Activated CD4-positive, alpha-beta T cell treated with anti-CD3 and anti-CD28 coated beads, Interleukin-2, amount 10 ng/mL, durations not matched to agents 7 days and 5 days (primary cell): ENCODE data around the gene SCGB1D4. TPM values are rescaled to one million over a fixed set of nuclear protein-coding genes. Genes with fewer than 3 reads are reported as not detected.
"Not testable (repeated sequence)": the region's sequence is repeated elsewhere in the genome, so short reads cannot be mapped to it uniquely, and the experiment has no call there.

Source experiments
- CTCF ChIA-PET: fragments of 350-600 bp; sonication (Branson Sonifier 250); formaldehyde crosslinking; loops from one replicate; lab custom pipeline; 2021; ENCODE audit warnings: antibody characterized with exemption; lab: Charles Lee
- POLR2A ChIA-PET: fragments of 350-600 bp; sonication (Branson Sonifier 250); formaldehyde crosslinking; loops from one replicate; lab custom pipeline; 2021; ENCODE audit warnings: antibody characterized with exemption; lab: Charles Lee
- DNase-seq: peaks from one replicate; pipeline ENCODE4 v3.0.0-alpha.2; 2020
- H3K27ac Mint-ChIP-seq: one replicate; pipeline ENCODE4 v1.8.0; 2021; ENCODE audit warnings: mild to moderate bottlenecking, moderate library complexity, mixed read lengths
- H3K27me3 Mint-ChIP-seq: one replicate; pipeline ENCODE4 v1.8.0; 2021; ENCODE audit warnings: mixed read lengths
- H3K36me3 Mint-ChIP-seq: one replicate; pipeline ENCODE4 v1.8.0; 2021; ENCODE audit warnings: low read depth, mixed read lengths
- H3K4me1 Mint-ChIP-seq: one replicate; pipeline ENCODE4 v1.8.0; 2021; ENCODE audit warnings: mixed read lengths
- H3K4me3 Mint-ChIP-seq: one replicate; pipeline ENCODE4 v1.8.0; 2021; ENCODE audit warnings: mild to moderate bottlenecking, moderate library complexity, mixed read lengths
- H3K9me3 Mint-ChIP-seq: one replicate; pipeline ENCODE4 v1.8.0; 2021; ENCODE audit warnings: mixed read lengths
- total RNA-seq, 2 experiments: library from RNA; stranded (reverse); gene quantifications; one replicate each; pipeline ENCODE4 v1.2.3, GENCODE V29; 2021

The SCGB1D4 gene
- total RNA-seq, 2 experiments from 2014 or later, result not detected

DNA sequence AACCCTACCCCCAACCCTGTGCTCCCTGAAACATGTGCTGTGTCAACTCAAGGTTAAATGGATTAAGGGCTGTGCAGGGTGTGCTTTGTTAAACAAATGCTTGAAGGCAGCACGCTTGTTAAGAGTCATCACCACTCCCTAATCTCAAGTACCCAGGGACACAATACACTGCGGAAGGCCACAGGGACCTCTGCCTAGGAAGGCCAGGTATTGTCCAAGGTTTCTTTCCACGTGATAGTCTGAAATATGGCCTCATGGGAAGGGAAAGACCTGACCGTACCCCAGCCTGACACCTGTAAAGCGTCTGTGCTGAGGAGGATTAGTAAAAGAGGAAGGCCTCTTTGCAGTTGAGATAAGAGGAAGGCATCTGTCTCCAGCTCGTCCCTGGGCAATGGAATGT is 27.8 kb upstream of the SCGB1D4 start:
- not testable (repeated sequence) for DNase-seq

DNA sequence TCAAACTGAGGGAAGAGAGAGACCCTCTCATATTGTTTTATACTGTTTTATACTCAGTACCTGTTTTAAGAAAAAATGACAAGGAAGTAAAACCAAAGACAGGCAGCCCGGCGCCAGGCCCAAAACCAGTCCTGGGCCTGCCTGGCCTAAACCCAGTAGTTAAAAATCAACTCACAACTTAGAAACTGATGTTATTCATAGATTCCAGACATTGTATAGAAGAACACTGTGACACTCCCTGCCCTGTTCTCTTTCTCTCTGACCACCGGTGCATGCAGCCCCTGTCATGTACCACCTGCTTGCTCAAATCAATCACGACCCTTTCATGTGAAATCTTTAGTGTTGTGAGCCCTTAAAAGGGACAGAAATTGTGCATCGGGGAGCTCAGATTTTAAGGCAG is 26.9 kb upstream of the SCGB1D4 start:
- H3K27ac Mint-ChIP-seq, H3K4me1 Mint-ChIP-seq, H3K36me3 Mint-ChIP-seq, DNase-seq, H3K9me3 Mint-ChIP-seq, H3K4me3 Mint-ChIP-seq, POLR2A ChIA-PET, H3K27me3 Mint-ChIP-seq: not testable (repeated sequence)
- CTCF ChIA-PET, result interaction anchor here (1.4 kb wide), 1 partner anchor 91 kb away, joined by 3 read pairs; no protein-coding TSS in a partner anchor

More for the DNA sequence above, 27.8 kb upstream of the SCGB1D4 start:
- POLR2A ChIA-PET, H3K9me3 Mint-ChIP-seq, H3K27ac Mint-ChIP-seq, H3K4me1 Mint-ChIP-seq, CTCF ChIA-PET, H3K36me3 Mint-ChIP-seq, H3K4me3 Mint-ChIP-seq: not testable (repeated sequence)
- peaks cover 15% of the 10 kb centered on the region for H3K27me3 Mint-ChIP-seq

DNA sequence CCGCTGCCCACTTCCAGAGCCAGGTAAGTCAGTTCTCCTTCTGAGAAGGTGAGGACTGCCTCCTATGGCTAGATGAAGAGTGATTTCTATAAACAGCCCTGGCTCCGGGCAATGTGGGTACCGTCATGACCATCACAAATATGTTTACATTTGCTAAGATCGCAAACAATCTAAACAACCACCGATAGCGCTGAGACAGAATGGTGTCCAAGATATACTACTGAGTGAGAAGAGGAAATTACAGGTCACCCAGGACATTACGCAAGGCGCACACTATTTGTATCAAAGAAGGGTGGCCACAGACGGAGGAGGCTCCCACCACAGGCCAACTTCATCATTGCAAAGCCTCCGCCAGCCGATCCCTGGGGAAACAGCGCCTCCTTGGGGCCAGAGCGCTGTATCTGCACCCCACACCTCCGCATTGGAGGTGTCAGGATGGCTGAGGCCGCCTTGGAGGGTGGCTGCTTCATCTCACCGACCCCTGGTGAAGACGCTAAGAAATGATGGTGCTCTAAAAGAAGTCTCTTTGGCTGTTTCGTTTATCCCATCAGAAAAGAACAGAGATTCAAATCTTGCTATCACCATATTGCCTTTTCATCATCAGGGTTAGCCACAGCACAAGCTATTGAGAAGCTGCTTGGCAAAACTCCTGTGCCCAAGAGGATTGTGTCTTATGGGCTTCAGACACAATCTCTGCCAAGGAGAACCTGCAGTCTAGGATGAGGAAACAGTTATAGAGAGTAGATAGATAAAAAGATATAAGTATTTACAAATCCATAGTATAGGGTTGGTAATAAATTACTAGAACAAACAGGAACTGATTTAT is 26.1 kb upstream of the SCGB1D4 start:
- no peak overlapping the region for H3K4me3 Mint-ChIP-seq
- ChIA-PET POLR2A (no interaction called here), CTCF (interaction anchor here (1.4 kb wide), 1 partner anchor 90 kb away, joined by 3 read pairs; no protein-coding TSS in a partner anchor)
- peaks cover 2% of the 10 kb centered on the region for H3K4me1 Mint-ChIP-seq
- peak; percentile 68 for DNase-seq
- H3K27ac Mint-ChIP-seq, result no peak overlapping the region
- no peaks in the 10 kb centered on the region for H3K36me3 Mint-ChIP-seq
- no peaks in the 10 kb centered on the region for H3K9me3 Mint-ChIP-seq
- H3K27me3 Mint-ChIP-seq, result peaks cover 3% of the 10 kb centered on the region

DNA sequence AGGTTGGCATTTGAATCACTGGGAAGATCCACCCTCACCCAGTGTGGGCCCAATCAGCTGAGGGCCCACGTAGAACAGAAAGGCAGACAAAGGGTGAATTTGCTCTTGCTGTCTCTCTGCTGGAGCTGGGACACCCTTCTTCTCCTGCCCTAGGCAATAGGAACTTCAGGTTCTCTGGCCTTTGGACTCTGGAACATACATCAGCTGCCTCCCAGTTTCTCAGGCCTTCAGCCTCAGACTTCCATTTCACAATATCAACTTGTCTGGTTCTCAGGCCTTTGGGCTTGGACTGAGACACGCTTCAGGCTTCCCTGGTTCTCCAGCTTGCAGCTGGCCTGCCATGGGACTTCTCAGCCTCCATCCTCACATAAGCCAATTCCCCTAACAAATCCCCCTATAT is 23.6 kb upstream of the SCGB1D4 start:
- Mint-ChIP-seq H3K27me3 (no peaks in the 10 kb centered on the region), H3K9me3 (no peaks in the 10 kb centered on the region), H3K4me3 (no peak overlapping the region), H3K27ac (no peak overlapping the region), H3K36me3 (no peaks in the 10 kb centered on the region), H3K4me1 (no peaks in the 10 kb centered on the region)
- DNase-seq, result no peak
- CTCF ChIA-PET, result interaction anchor here (0.5 to 1.2 kb wide), 2 partner anchors 9 to 18 kb away, joined by 3 to 4 read pairs; no protein-coding TSS in a partner anchor
- POLR2A ChIA-PET, result no interaction called here

DNA sequence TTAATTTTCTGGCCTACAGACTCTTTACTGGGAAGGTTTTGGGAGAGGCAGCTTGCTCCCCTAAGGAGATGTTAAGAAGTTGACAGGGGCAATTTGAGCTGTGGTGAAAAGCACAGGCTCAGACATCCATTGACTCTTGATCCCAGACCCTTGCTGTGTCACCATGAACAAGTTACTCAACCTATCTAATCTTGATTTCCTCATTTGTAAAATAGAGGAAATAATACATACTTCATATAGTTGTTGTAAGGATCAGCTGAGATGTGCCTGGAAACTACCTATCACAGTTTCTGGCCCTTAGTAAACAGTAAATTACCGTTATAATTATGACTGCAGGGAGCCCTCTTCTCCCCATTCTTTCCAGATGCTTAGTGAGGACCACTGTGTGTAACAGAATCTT is 16.6 kb upstream of the SCGB1D4 start:
- H3K9me3 Mint-ChIP-seq, result no peaks in the 10 kb centered on the region
- H3K27me3 Mint-ChIP-seq, result peaks cover 22% of the 10 kb centered on the region
- POLR2A ChIA-PET, result no interaction called here
- CTCF ChIA-PET, result interaction anchor here (1.0 kb wide), 1 partner anchor 33 kb away, joined by 3 read pairs; no protein-coding TSS in a partner anchor
- no peak overlapping the region for H3K27ac Mint-ChIP-seq
- H3K36me3 Mint-ChIP-seq, result no peaks in the 10 kb centered on the region
- DNase-seq, result no peak
- H3K4me3 Mint-ChIP-seq, result no peak overlapping the region
- H3K4me1 Mint-ChIP-seq, result peaks cover 9% of the 10 kb centered on the region

DNA sequence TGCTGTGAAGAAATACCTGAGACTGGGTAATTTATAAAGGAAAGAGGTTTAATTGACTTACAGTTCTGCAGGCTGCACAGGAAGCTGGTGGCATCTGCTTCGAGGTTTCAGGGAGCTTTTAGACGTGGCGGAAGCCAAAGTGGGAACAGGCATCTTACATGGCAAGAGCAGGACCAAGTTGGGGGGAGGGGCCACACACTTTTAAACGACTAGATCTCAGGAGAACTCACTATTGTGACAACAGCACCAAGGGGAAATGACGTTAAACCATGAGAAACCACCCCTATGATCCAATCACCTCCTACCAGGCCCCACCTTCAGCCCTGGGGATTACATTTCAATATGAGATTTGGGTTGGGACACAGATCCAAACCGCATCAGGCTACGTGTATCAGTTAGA is 11.1 kb upstream of the SCGB1D4 start:
- POLR2A ChIA-PET, result no interaction called here
- no peak overlapping the region for H3K4me3 Mint-ChIP-seq
- H3K27ac Mint-ChIP-seq, result no peak overlapping the region
- H3K36me3 Mint-ChIP-seq, result no peaks in the 10 kb centered on the region
- H3K4me1 Mint-ChIP-seq, result peaks cover 12% of the 10 kb centered on the region
- CTCF ChIA-PET, result interaction anchor here (1.0 to 1.3 kb wide), 3 partner anchors 10 to 146 kb away, joined by 3 read pairs; no protein-coding TSS in a partner anchor
- peaks cover 43% of the 10 kb centered on the region for H3K27me3 Mint-ChIP-seq
- DNase-seq, result no peak
- H3K9me3 Mint-ChIP-seq, result no peaks in the 10 kb centered on the region

DNA sequence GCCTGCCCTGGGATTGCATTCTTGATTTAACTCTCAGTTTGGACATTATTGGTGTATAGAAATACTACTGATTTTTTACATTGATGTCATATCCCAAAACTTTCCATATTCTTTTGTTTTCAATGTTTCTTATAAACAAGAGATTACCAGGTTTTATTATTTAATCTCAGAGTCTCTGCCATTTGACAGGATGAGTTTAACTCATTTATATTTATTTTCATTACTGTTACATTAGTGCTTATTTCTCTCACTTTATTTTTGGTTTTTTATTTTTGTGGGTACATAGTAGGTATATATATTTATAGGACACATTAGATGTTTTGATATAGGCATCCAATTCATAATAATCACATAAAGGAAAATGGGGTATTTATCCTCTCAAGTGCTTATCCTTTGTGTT is 9.1 kb upstream of the SCGB1D4 start:
- H3K4me1 Mint-ChIP-seq, result peaks cover 12% of the 10 kb centered on the region
- H3K9me3 Mint-ChIP-seq, result no peaks in the 10 kb centered on the region
- no peaks in the 10 kb centered on the region for H3K36me3 Mint-ChIP-seq
- ChIA-PET CTCF (no interaction called here), POLR2A (no interaction called here)
- DNase-seq, result no peak
- no peak overlapping the region for H3K4me3 Mint-ChIP-seq
- no peak overlapping the region for H3K27ac Mint-ChIP-seq
- peaks cover 35% of the 10 kb centered on the region for H3K27me3 Mint-ChIP-seq

DNA sequence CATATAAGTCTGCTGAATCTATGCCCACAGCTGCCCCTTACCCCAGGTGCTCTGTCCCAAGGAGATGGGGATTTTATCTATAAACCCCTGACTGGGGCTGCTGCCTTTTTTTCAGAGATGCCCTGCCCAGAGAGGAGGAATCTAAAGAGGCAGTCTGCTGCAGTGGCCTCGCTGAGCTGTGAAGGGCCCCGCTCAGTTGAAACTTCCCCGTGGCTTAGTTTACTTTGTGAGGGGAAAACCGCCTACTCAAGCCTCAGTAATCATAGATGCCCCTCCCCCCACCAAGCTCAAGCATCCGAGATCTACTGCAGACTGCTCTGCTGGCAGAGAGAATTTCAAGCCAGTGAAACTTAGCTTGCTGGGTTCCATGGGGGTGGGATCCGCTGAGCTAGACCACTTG is 7.4 kb upstream of the SCGB1D4 start:
- ChIA-PET POLR2A (no interaction called here), CTCF (interaction anchor here (0.6 kb wide), 2 partner anchors 158 to 789 kb away, joined by 4 to 7 read pairs; no protein-coding TSS in a partner anchor)
- H3K36me3 Mint-ChIP-seq, result no peaks in the 10 kb centered on the region
- H3K9me3 Mint-ChIP-seq, result no peaks in the 10 kb centered on the region
- no peak overlapping the region for H3K4me3 Mint-ChIP-seq
- peaks cover 4% of the 10 kb centered on the region for H3K4me1 Mint-ChIP-seq
- no peak overlapping the region for H3K27ac Mint-ChIP-seq
- no peak for DNase-seq
- H3K27me3 Mint-ChIP-seq, result peaks cover 27% of the 10 kb centered on the region

DNA sequence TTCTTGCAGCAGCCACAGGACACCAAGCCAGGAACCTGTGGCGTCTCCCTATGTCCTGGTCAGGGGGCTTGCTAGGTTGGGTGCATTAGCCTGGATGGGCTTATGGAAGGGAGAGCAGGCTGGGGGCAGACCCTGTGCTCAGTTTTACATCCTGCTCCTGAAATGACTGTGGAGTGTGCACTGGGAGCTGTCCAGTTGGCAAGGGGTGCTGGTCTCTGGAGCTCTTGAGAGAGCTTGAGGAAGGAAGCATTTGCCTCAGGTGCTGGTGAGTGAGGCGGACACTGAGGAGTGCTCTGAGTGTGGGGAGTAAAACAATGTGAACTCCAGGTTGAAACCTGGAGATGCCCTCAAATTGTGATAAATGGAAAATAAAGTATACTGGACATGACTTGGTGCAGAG is 3.4 kb downstream of the SCGB1D4 start:
- H3K4me1 Mint-ChIP-seq, result no peaks in the 10 kb centered on the region
- H3K9me3 Mint-ChIP-seq, result no peaks in the 10 kb centered on the region
- no peak overlapping the region for H3K4me3 Mint-ChIP-seq
- ChIA-PET POLR2A (no interaction called here), CTCF (no interaction called here)
- DNase-seq, result peak; percentile 13
- peaks cover 20% of the 10 kb centered on the region for H3K27me3 Mint-ChIP-seq
- H3K27ac Mint-ChIP-seq, result no peak overlapping the region
- H3K36me3 Mint-ChIP-seq, result no peaks in the 10 kb centered on the region

DNA sequence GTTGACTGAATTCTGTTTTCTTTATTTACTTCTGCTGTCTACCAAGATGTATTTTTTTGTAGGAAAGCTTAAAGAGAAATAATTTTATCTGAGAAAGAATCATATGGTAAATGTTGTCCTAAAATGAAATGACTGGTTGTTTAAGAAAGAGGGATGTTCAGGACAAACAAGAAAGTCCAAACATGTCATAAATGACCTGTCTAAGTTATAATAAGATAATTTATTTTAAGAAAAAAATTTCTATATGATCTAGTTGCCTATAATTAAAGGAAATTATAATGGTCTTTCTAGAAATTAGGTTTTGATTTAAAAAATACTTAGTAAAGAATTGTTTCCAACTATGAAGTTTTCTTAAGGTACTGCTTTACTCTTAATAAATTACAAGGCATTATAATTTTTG is 18.4 kb downstream of the SCGB1D4 start:
- H3K9me3 Mint-ChIP-seq, result no peaks in the 10 kb centered on the region
- H3K4me3 Mint-ChIP-seq, result no peak overlapping the region
- H3K36me3 Mint-ChIP-seq, result no peaks in the 10 kb centered on the region
- no peaks in the 10 kb centered on the region for H3K4me1 Mint-ChIP-seq
- H3K27me3 Mint-ChIP-seq, result peaks cover 11% of the 10 kb centered on the region
- ChIA-PET CTCF (no interaction called here), POLR2A (interaction anchor here (0.6 kb wide), 1 partner anchor 20 kb away, joined by 7 read pairs; no protein-coding TSS in a partner anchor)
- no peak for DNase-seq
- H3K27ac Mint-ChIP-seq, result no peak overlapping the region

DNA sequence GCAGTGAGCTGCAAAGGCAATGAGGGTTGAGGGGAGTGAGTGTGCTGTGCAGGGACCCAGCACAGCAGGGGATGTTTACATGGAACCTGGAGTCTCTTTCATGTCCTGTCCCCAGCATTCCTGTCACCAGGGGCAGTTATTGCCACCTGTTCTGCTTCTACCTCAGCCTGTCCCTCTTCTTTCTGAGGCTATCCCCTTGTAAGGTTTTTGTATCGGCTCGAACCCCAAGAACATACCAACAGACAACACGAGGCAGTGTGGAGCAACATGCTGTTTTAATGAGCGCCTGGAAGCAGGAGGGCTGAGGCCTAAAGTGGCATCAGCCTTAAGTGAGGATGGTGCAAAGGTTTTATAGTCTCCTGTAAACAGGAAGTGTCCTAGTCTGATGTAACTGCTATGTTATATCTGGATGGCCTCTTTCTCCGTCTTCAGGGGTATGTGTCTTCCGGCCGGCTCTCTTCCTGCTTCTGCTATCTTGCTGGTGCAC is 25.0 kb downstream of the SCGB1D4 start:
- H3K4me3 Mint-ChIP-seq, result no peak overlapping the region
- no peak overlapping the region for H3K27ac Mint-ChIP-seq
- ChIA-PET CTCF (no interaction called here), POLR2A (no interaction called here)
- peaks cover 13% of the 10 kb centered on the region for H3K27me3 Mint-ChIP-seq
- no peaks in the 10 kb centered on the region for H3K4me1 Mint-ChIP-seq
- no peaks in the 10 kb centered on the region for H3K36me3 Mint-ChIP-seq
- DNase-seq, result no peak
- no peaks in the 10 kb centered on the region for H3K9me3 Mint-ChIP-seq

DNA sequence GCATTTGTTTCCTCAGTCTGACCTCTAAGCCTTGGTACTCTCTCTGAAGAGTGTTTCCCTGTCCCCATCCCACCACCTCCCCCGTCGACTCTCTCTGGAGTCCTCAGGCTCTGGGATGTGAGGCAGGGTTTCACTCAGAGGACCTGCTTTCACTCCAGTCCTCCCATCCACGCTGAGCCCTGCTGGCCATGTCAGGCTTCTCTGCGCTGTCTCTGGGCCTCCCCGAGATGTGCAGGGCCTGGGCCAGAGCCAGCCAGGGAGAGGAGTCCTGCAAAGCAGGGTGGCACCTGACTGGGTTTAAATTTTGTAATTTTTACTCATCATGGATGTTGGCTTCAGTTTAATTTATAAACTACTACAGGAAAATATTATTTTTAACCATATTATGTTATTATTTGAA is 25.6 kb downstream of the SCGB1D4 start:
- Mint-ChIP-seq H3K9me3 (no peaks in the 10 kb centered on the region), H3K27ac (no peak overlapping the region), H3K4me3 (no peak overlapping the region), H3K4me1 (no peaks in the 10 kb centered on the region), H3K36me3 (no peaks in the 10 kb centered on the region), H3K27me3 (peaks cover 13% of the 10 kb centered on the region)
- ChIA-PET CTCF (no interaction called here), POLR2A (no interaction called here)
- DNase-seq, result no peak

DNA sequence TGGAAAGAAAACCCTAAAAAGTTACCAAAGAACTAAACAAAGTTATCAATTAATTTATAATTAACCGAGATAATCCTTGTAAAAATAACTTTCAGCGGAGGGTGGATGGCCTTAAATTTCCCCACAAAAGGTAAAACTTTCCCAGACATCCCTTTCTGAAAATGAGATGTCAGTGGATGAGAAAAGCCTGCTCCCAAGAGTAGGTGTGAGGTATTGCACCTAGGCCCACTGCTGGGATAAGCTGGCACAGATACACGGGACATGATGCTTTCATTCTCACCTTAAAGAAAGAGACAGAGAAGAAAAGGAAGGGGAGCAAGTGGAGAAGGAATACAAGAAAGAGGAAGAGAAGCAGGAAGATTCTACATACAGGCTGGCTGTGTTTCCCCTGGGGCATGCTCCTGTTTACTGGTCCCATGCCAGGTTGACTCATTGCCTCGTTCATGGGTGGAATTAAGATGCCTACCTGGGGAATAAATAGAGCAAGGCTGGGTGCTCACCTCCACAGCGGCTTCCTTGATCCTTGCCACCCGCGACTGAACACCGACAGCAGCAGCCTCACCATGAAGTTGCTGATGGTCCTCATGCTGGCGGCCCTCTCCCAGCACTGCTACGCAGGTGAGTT is 29.1 kb downstream of the SCGB1D4 start, which contains the start of gene SCGB2A2:
TSS of gene SCGB2A2 (plus strand) at position 505 of the 625 bp plus-strand sequence. CDS start at position 564, 59 bp downstream.
- Mint-ChIP-seq H3K27ac (no peak within 1 kb of the TSS), H3K9me3 (no peaks in the 10 kb centered on the region), H3K27me3 (peaks cover 13% of the 10 kb centered on the region), H3K4me1 (no peaks in the 10 kb centered on the region), H3K4me3 (no peak within 1 kb of the TSS), H3K36me3 (no peaks in the 10 kb centered on the region)
- ChIA-PET CTCF (no interaction called here), POLR2A (no interaction called here)
- DNase-seq, result no peak
